Stimulated activated CD4-positive, alpha-beta T cell treated with anti-CD3 and anti-CD28 coated beads, Interleukin-15, amount 100 ng/mL, for 24 hours (primary cell): ENCODE data around the gene CKS1B.

Source experiments
- DNase-seq: peaks from one replicate; pipeline ENCODE4 v3.0.0-alpha.2; 2020

Gene CKS1B

GRCh38 chr1:155003227-155003765 is 28.8 kb downstream of the CKS1B start:
- no peak for DNase-seq

DNA sequence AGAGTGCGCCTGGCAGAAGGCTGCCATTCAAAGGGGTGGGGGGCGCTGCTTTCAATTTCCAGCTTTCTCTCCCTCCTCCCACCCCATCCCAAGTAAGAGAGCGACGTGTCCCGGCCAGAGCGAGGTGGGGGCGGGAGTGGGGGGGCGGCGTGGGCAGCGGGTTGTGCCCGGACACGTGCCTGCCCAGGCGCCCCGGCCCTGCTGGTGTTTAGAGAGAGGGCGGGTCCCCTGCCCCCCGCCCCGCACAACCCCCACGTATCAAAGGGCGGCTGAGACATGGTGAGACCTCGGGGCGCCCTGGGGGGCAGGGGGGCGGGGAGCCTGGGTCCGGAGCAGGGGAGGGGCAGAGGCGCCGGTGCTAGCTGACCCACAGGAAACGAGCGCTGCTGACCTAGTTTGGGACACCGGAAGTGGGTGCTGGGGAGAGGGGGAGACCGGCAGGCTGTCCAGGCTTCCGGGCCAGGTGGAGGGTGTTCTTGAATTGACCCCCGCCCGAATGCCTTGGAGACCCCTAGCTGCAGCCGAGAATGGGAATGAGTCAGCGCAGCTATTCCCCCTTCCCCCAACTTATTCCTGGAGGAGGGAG is 29.4 kb downstream of the CKS1B start:
- no peak for DNase-seq

DNA sequence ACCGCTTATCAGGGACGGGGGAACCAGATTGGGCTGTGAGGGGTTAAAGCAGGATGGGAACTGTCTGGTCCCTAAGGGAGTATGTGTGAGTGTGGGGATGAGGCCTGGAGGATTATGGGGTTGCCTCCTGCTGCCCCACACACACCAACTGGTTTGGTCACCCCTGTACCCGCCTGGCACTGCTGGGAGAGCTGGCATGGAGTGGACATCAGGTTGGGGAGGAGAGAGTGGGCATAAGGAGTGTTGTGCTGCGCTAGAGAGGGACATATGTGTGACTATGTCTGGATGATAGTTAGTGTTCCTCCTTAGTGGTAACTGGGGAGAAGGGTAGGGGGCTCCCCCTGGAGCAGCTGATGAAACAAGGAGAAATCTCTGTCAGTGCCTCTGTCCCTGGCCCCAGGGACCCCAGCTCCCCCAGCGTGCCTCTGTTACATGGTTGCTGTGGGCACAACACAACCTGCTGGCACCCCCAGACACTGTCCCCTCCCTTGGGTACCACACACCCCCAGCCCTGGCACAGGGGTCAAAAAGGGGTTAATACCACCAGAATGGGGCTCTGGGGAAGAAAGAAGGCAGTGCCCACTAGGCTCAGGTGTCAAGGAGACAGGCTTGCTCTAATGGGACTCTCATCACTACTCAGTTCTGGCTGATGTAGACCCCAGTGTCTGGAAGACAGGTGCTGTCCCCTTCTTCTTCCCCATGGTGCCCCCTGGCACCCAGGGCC is 30.0 kb downstream of the CKS1B start:
- DNase-seq: no peak

DNA sequence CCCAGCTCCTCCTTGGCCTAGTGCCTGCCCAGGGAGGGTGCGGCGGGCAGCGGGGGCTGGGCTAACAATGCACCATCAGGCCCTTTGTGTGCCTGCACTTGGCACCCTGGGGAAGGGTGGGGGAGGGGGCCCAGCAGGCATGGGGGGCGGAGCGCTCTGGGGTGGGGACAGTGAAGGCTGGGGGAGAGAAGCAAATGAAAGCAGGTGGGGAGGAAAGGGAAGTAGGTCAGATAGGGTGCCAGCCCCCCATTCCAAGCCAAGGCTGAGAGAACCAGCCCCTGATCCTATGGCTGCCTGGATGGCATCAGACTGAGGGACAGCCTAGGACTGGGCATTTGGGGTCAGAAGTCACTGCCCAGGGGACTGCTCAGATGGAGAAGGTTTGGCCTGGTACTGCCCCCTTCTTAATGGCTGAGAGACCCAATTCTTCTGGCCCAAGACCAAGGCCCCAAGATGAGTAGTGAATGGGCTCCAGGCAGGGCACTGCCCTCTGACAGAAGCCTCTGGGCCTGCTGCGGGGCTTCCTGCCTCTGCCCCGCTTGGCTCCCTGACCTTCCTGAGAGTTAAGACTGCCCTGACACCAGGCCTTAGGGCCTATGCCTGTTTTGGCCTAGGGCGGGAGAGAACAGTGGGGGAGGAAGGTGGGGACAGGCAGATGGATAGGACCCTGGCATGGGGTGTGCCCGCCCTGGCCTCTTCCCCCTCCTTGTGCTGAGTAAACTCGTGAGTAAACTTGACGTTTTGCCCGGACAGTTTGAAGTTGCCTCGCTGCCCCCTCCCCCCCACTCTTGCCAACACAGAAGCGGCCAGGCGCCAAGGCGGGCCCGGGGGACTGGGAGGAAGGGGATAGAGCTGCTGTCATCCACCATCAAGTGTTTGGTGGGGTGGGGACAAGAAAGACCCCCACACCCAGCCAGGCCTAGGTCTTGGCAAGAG is 30.9 kb downstream of the CKS1B start:
- no peak for DNase-seq

DNA sequence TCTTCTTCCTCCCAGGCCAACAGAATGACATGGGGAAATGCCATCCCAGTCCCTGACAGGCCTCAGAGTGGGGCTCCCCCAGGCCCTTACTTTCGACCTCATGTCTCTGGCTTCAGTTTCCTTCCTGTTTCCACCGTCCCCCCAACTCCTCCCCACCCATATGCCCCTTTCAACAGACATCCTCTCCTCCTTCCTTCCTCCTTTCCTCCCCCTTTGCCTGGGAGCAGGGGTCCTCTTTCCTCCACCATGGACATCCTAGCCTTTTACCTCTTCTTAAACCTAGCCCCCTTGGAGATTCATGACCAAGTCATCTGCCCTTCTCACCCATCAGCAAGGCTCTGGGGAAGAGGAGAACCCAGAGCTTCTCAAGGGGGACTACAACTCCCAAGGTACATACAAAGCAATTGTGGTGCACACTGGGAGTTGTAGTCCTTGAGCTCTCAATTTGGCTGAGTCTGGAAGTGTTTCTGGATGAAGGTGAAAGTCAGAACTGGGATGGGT is 32.2 kb downstream of the CKS1B start:
- peak; percentile 66 for DNase-seq

DNA sequence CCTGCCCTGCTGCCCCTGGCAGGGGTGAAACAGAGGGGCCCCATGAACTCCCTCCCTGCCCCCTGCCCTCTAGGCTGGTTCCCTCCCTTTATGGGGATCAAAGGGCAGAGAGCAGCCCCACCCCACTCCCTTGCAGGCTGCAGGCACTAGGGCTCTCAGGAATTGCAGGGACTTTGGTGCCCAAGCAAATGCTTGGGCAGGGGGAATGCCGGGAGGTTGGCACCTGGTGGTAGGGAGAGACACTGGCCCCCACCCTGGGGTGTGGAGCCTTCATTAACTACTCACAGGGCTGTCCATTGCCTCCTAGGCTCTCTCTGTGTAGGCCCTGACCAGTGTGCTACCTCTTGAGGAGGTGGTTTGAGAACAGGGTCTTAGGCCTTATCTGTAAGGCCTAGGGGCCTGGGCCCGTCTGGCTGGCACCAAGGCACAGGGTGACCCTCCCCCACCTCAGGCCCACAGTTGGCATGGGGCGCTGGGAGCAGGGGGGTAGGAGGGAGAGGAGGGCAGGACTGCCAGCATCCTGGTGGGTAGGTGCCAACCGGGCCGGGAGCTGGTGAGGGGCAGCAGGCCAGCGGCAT is 32.9 kb downstream of the CKS1B start:
- no peak for DNase-seq

GRCh38 chr1:155008015-155008941 is 33.8 kb downstream of the CKS1B start:
- DNase-seq: peak; percentile 94

DNA sequence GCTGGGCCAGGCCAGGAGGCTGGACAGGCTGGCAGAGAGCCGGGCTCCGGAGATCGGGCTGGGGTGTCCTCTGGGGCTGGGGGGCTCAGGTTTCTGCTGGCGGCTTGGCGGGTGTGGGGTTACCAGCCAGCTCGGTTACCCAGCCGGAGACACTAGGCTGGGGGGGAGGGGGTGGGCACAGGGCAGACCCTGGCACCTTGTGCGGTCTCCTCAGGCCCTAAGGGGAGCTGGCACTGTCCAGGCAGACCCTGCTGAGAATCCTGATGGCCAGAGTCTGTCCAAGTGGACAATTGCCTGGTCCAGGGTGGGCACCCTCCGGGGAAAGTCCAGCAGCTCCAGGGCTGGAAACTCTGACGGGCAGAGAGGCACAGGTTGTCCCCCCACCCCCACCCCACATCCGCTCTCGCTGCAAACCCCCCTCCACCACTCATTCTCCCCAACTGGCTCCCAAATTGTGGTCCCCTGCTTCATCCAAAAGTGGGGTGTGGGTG is 34.8 kb downstream of the CKS1B start:
- peak; percentile 61 for DNase-seq

DNA sequence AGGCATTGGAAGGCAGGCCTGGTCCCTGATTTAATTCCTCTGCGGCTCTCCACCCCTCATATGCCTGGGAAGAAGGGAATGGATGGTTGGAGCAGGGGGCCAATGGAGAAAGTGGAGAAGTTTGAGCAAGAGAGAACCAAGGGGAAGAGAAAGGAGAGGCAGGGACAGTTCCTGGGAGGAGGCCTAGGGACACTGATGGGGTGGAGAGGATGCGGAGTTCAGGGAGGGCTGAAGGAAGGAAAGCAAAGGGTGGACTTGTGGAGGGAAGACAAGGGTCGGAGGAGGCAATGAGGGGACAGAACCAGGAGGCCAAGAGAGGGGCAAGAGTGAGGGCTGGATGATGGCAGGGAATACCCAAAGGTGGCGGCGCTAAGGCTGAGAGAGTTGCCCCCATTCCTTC is 35.3 kb downstream of the CKS1B start:
- DNase-seq: no peak

- peak; percentile 63 for DNase-seq
Measured at GRCh38 chr1:155010211-155010918, 35.9 kb downstream of the CKS1B start.

DNA sequence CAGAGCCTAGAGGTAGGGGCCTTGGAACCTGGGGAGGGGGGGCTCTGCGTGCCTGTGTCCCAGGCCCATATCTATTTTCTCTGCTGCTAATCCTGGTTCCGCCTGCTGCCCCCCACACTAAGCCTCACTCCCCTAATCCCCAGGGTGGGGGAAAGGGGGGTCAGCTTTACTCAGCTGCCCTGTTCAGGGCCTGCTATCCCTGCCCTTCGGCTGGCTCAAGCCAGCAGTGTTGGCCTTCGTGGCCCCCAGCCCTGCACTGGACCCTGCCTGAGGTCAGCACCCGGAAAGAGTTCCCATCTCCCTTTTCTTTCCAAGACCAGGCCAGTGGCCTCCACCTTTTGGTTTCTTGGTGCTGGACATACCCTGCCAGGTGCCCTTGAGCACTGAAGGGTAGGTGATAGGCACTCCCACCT is 36.5 kb downstream of the CKS1B start:
- no peak for DNase-seq

DNA sequence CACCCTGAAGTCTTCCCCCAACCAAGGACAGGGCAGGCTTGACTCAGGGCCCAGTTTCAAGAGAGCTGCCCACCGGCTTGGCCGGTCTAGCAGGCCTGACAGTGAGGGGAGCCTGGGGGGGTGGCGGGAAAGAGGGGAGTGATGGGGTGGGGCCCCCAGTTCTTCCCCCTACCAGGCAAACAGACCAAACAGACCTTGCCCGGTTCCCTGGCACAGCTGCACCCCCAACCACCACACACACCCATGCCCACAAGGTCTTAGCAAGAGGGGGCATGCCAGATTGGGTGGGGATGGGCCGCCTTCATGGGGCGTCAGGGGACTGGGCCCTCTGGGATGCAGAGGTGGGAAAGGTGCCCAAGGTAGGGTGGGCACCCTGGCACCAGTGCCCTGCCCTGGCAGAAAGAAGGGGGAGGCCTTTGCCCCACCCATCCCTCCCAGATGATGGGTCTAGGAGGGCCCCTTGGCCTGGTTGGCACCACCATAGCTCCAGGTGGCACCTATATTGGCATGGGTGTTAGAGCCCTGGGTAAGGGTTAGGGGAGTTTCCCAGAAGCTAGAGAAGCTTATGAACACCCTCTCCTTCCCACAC is 37.0 kb downstream of the CKS1B start:
- DNase-seq: no peak

GRCh38 chr1:155012026-155012546 is 37.6 kb downstream of the CKS1B start:
- DNase-seq: peak; percentile 68

DNA sequence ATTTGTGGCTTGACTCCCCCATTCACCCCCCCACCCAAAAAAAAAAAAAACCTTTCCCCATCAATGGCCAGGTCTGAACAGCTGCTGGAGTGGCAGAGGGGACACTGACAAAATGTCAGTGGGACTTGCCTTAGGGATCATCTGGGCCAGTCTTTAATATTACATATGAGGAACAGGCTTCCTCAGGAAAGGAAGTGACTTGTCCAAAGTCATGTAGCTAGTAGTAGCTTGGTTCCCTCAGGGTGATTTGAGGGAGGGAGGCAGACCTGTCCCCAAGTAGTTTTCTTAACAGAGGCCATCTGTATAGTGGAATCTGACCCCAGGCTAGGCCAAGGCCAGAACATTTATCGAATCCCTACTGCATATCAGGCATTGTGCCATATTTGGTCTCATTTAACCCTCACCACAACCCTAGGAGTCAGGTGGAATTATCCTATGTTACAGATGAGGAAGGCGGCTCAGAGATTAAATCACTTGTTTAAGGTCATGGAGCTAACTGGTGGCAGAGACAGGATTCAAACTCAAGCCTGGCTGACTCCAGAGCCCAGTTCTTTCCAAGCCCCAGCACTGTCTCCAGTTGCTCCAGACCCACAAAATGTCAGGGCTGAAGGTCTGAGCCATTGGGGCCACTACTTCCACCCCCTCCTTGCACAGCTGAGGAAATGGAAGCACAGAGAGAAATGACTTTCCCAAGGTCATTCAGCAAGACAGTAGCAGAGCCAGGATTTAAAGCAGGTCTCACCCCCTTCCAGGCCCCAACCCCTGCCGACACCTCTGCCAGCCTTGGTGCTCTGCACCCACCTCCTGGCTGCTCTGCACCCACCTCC is 38.5 kb downstream of the CKS1B start:
- DNase-seq: no peak

DNA sequence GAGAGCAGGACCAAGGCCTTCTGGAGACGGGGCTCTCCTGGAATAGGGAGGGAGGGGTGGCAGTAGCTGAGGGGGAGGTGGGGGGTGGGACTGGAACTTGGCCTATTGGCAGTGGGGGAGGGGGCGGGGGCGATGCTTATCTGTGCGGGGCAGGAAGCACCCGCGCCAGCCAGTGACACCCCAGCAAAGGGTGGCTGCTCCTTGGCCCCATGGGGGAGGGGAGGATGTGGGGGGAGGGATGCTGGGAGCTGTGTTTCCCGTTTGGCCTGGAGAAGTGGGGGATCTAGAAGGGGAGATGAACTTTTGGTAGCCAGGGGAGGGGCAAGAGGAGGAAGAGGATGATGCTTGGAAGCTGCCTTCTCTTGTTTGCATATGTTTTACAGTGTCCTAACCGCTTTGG is 39.2 kb downstream of the CKS1B start:
- DNase-seq: peak; percentile 43

DNA sequence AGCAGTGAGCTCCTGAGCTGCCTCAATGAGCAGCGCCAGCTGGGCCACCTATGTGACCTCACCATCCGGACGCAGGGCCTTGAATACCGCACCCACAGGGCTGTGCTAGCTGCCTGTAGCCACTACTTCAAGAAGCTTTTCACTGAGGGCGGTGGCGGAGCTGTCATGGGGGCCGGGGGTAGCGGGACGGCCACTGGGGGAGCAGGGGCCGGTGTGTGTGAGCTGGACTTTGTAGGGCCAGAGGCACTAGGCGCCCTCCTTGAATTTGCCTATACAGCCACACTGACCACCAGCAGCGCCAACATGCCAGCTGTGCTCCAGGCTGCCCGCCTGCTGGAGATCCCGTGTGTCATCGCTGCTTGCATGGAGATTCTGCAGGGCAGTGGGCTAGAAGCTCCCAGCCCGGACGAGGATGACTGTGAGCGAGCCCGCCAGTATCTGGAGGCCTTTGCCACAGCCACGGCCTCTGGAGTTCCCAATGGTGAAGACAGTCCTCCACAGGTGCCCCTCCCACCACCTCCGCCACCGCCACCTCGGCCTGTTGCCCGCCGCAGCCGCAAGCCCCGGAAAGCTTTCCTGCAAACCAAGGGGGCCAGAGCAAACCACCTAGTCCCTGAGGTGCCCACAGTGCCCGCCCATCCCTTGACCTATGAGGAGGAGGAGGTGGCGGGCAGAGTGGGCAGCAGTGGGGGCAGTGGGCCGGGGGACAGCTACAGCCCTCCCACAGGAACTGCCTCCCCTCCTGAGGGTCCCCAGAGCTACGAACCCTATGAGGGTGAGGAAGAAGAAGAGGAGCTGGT is 40.4 kb downstream of the CKS1B start:
- no peak for DNase-seq

DNA sequence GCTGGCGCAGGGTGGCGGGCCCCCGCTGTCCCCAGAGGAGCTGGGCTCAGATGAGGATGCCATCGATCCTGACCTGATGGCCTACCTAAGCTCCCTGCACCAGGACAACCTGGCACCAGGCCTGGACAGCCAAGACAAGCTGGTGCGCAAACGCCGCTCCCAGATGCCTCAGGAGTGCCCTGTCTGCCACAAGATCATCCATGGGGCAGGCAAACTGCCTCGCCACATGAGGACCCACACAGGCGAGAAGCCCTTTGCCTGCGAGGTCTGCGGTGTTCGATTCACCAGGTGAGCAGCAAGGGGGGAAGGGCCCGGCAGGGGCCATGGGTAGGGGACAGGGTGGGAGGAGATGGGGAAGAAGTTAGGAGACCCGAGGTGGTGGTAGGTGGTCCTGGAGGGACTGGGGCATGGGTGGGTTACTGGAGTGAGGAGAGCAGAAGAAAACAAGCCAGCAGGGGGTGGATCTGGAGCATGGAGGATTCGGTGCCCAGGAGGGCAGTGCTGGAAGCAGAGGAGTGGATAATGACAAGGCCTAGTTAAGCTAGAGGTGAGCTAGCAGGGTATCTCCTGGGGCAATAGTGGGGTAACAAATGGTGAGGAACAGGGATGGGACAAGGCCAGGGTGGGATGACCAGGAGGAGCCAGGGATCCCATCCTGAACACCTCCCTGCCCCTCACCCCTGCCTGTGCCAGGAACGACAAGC is 41.2 kb downstream of the CKS1B start:
- no peak for DNase-seq
